Stimulated activated CD4-positive, alpha-beta T cell treated with anti-CD3 and anti-CD28 coated beads, Interleukin-2, amount 100 ng/mL, for 48 hours (primary cell): Measurements from ENCODE around the gene MRAS.
"Not testable (repeated sequence)": the region's sequence is repeated elsewhere in the genome, so short reads cannot be mapped to it uniquely, and the experiment has no call there.

ENCODE experiments used
- DNase-seq, 2 donors: peaks; one replicate each; pipeline ENCODE4 v3.0.0-alpha.2; 2020

Gene MRAS

DNA sequence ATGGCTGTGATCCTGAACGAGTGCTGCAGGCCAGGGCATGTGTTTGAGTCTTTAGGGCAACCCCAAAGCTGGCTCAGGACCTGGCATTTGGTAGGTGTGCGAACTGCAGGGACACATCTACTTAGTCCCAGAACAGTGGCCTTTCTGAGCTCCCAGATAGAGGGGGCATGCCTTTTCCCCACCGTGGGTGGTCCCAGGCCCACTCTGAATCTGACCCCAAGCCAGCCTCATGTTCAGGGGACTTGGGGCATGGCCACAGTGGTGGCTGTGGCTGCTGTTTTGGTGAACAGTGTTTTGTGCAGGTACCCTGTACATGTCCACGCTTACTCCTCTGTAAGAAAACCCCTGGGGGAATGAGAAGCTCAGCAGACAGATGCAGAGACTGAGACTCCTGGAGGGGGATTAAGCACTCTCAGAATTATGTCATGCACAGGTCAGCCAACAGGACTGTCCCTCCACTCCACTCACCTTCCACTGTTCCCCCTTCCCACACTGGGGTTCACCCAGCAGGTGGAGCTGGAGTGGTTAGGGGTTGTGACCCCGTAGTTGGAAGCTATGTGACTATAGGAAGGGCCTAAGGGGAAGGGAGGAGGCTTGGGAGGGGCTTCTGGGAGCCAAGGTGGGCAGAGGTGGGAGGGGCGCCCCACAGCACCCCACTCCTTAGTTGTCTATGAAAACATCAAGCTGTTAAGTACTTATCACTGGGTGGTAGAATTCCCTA, 102.5 kb downstream of the MRAS start:
- no peak for DNase-seq

DNA sequence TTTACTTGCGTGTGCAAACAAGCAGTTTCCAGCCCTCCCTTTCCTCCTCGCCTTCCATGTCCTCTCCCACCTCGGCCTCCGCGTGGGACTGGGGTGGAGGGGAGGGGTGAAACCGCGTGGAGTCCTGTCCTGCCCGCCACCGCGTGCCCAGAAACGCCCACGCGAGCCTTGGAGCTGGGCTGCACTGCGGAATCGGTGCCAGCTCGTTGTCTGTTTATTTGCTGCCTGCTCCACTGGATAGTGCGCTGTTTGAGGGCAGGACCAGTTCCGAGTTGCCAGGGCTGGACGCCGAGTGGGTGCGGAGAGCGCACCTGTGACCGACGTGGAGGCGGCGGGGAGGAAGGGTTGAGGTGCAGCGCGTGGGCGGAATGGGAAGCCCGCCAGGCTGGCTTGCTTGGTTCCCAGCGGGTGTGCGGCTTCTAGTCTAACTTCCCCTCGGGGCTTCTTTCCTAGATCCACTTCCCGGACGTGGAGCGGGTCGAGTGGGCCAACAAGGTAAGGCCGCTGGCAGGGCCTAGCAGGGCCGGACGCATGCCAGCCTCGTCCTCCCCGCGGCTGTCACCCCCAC, 103.3 kb downstream of the MRAS start:
- DNase-seq: no peak

DNA sequence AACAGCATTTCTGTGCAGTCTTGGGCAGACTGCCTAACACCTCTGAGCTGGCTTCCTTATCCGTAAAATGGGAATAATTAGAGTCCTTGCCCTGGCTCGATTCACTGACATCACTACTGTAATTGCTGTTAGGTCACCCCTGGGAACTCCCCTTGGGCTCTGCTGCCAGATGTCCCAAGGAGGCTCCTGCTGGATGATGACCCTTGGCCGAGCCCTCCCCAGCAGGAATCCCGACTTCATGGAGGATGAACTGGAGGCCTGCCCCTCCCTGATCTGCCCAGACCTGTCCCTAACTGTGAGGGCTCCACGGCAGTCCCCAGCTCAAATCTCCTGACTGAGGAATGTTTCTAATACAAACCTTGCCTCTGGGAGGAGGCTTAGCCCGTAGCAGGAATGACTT, 104.1 kb downstream of the MRAS start:
- DNase-seq: no peak

DNA sequence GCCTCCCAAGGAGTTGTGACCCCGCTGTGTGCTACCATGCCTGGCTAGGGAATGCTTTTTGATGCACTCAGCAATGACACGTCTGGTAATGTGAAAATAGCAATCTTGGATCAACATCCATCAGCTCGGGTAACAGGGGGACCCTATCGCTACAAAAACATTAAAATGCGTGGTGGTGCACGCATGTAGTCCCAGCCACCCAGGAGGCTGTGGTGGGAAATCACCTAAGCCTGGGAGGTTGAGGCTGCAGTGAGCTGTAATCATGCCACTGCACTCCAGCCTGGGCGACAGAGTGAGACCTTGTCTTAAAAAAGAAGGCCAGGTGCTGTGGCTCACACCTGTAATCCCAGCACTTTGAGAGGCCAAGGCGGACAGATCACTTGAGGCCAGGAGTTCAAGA, 105.6 kb downstream of the MRAS start:
- not testable (repeated sequence) for DNase-seq
